SK-N-SH (cell line): Measurements from ENCODE around the gene DACT2. TPM values are rescaled to one million over a fixed set of nuclear protein-coding genes. Genes with fewer than 3 reads are reported as not detected.

ENCODE experiments used
- CTCF ChIA-PET: fragments of 300-600, 350-600 bp; formaldehyde crosslinking; extraction: SDS; loops from one replicate; lab custom pipeline; 2021; lab: Yijun Ruan, JAX
- POLR2A ChIA-PET: fragments of 350-600 bp; sonication (Branson Sonifier 250); formaldehyde crosslinking; extraction: SDS; loops from one replicate; lab custom pipeline; 2020; ENCODE audit warnings: antibody characterized with exemption, inconsistent platforms; lab: Yijun Ruan, JAX
- DNase-seq: peaks from one replicate; pipeline ENCODE4 v3.0.0; 2012
- H2AFZ ChIP-seq: fragments of 200-600 bp; sonication (generic); 2 replicates; pipeline ENCODE4 v1.8.1; 2016; ENCODE audit warnings: antibody characterized with exemption, mild to moderate bottlenecking, low read depth
- H3F3A ChIP-seq: fragments of 200-600 bp; sonication (generic); replicated peaks from 2 replicates; pipeline ENCODE3; 2016; ENCODE audit warnings: antibody characterized with exemption, mild to moderate bottlenecking; ENCODE audit not compliant: insufficient read depth
- H3K27ac ChIP-seq, 2 experiments: fragments of 200-500 bp in 1 of 2; fragments of 200-600 bp in 1 of 2; sonication (Bioruptor generic) in 1 of 2; sonication (generic), shearing (Covaris generic) in 1 of 2; 2 replicates each; pipeline versions ENCODE4 v1.5.1 to v1.6.1; 2014 to 2016; ENCODE audit warnings: low read depth in 2 of 2, inconsistent platforms in 1 of 2, low read length in 1 of 2, mild to moderate bottlenecking in 1 of 2, mixed read lengths in 1 of 2
- H3K27me3 ChIP-seq: fragments of 200-600 bp; sonication (generic), shearing (Covaris generic); 2 replicates; pipeline ENCODE4 v1.6.1; 2016; ENCODE audit warnings: mixed run types; ENCODE audit not compliant: insufficient read depth
- H3K36me3 ChIP-seq, 2 experiments: fragments of 200-500 bp in 1 of 2; fragments of 200-600 bp in 1 of 2; sonication (Bioruptor generic) in 1 of 2; sonication (generic) in 1 of 2; replicated peaks in 1 of 2; 2 replicates each; pipeline versions ENCODE3 to v1.5.1; 2014 to 2016; ENCODE audit warnings: low read length in 1 of 2, mild to moderate bottlenecking in 1 of 2; ENCODE audit not compliant: insufficient read depth in 2 of 2, control insufficient read depth in 1 of 2
- H3K4me1 ChIP-seq, 2 experiments: fragments of 200-500 bp in 1 of 2; fragments of 200-600 bp in 1 of 2; sonication (Bioruptor generic) in 1 of 2; sonication (generic), shearing (Covaris generic) in 1 of 2; 2 replicates each; pipeline versions ENCODE4 v1.5.1 to v1.6.1; 2014 to 2016; ENCODE audit warnings: low read depth in 1 of 2, low read length in 1 of 2, mixed run types in 1 of 2; ENCODE audit not compliant: insufficient read depth in 2 of 2, control insufficient read depth in 1 of 2
- H3K4me2 ChIP-seq: fragments of 200-600 bp; sonication (generic), shearing (Covaris generic); 2 replicates; pipeline ENCODE4 v1.6.1; 2017; ENCODE audit warnings: mixed run types
- H3K4me3 ChIP-seq, 2 experiments: fragments of 200-500 bp in 1 of 2; fragments of 200-600 bp in 1 of 2; sonication (Bioruptor generic) in 1 of 2; sonication (generic), shearing (Covaris generic) in 1 of 2; 2 replicates each; pipeline versions ENCODE4 v1.5.1 to v1.8.1; 2014 to 2016; ENCODE audit warnings: low read depth in 2 of 2, inconsistent platforms in 1 of 2, low read length in 1 of 2, mild to moderate bottlenecking in 1 of 2, mixed read lengths in 1 of 2, moderate library complexity in 1 of 2
- H3K79me2 ChIP-seq: fragments of 200-600 bp; sonication (generic); 2 replicates; pipeline ENCODE4 v1.8.1; 2017; ENCODE audit warnings: mild to moderate bottlenecking; ENCODE audit not compliant: insufficient read depth
- H3K9ac ChIP-seq: fragments of 200-600 bp; sonication (generic); 2 replicates; pipeline ENCODE4 v1.6.1; 2017; ENCODE audit warnings: mixed run types
- H3K9me2 ChIP-seq: fragments of 200-600 bp; sonication (generic); 2 replicates; pipeline ENCODE4 v1.6.1; 2017; ENCODE audit warnings: mixed run types
- H3K9me3 ChIP-seq: fragments of 200-600 bp; sonication (generic); 2 replicates; pipeline ENCODE4 v1.6.1; 2017; ENCODE audit warnings: mixed run types, mild to moderate bottlenecking, moderate library complexity
- H4K20me1 ChIP-seq: fragments of 200-600 bp; sonication (generic); 2 replicates; pipeline ENCODE4 v1.6.1; 2017; ENCODE audit warnings: mild to moderate bottlenecking, mixed run types; ENCODE audit not compliant: insufficient read depth
- CHD2 ChIP-seq: fragments of 150-350 bp; IDR thresholded peaks from 2 replicates; pipeline ENCODE4 v1.6.1; 2018; ENCODE audit warnings: low read length; ENCODE audit not compliant: partially characterized antibody
- GABPA ChIP-seq: IDR thresholded peaks from 2 replicates; pipeline ENCODE4 v1.4.0; 2012; ENCODE audit warnings: low read depth, mild to moderate bottlenecking
- GATA2 ChIP-seq: sonication (generic); formaldehyde crosslinking; IDR thresholded peaks from 2 replicates; pipeline ENCODE4 v1.5.0; 2020; ENCODE audit warnings: mild to moderate bottlenecking, missing genetic modification reagents
- MEF2A ChIP-seq: IDR thresholded peaks from 2 replicates; pipeline ENCODE4 v1.4.0; 2012; ENCODE audit warnings: low read depth, borderline replicate concordance
- NFIC ChIP-seq: IDR thresholded peaks from 2 replicates; pipeline ENCODE4 v1.4.0; 2012; ENCODE audit warnings: borderline replicate concordance
- POLR2AphosphoS5 ChIP-seq: IDR thresholded peaks from 2 replicates; pipeline ENCODE4 v1.6.1; 2012; ENCODE audit warnings: low read depth, low read length
- RAD21 ChIP-seq: IDR thresholded peaks from 2 replicates; pipeline ENCODE4 v1.6.1; 2012; ENCODE audit warnings: mild to moderate bottlenecking, low read length
- RCOR1 ChIP-seq: fragments of 150-350 bp; IDR thresholded peaks from 2 replicates; pipeline ENCODE4 v1.6.1; 2017; ENCODE audit warnings: antibody characterized with exemption, low read length
- REST ChIP-seq: IDR thresholded peaks from 2 replicates; pipeline ENCODE4 v1.6.1; 2012; ENCODE audit warnings: mild to moderate bottlenecking, low read depth, low read length, moderate library complexity
- RFX5 ChIP-seq: IDR thresholded peaks from 2 replicates; pipeline ENCODE4 v1.6.1; 2012; ENCODE audit warnings: mild to moderate bottlenecking, improper control_type of control experiment, low read length
- RXRA ChIP-seq: IDR thresholded peaks from 2 replicates; pipeline ENCODE4 v1.4.0; 2012; ENCODE audit warnings: low read depth, mild to moderate bottlenecking, borderline replicate concordance
- SIN3A ChIP-seq: IDR thresholded peaks from 2 replicates; pipeline ENCODE4 v1.6.1; 2012; ENCODE audit warnings: low read depth, mild to moderate bottlenecking, low read length, moderate library complexity, borderline replicate concordance
- TAF1 ChIP-seq: IDR thresholded peaks from 2 replicates; pipeline ENCODE4 v1.6.1; 2012; ENCODE audit warnings: low read depth, mild to moderate bottlenecking, low read length, moderate library complexity, borderline replicate concordance
- WGBS: methylation state at CpG from one replicate; pipeline ENCODE4 v1.1.6; 2017; ENCODE audit warnings: low lambda C conversion rate; 5-methylcytosine and 5-hydroxymethylcytosine counted together
- polyA plus RNA-seq, 3 experiments: library from polyadenylated mRNA; depleted of rRNA; stranded (reverse); fragments of >200 nt; gene quantifications; 2 replicates each; pipeline ENCODE4 v1.2.3, GENCODE V29; 2012
- TF ChIP-seq, protein P1 (sequence below): IDR thresholded peaks from 2 replicates; pipeline ENCODE4 v1.4.0; 2012; ENCODE audit warnings: low read depth, borderline replicate concordance
- TF ChIP-seq, protein P2 (sequence below): fragments of 200-600 bp; sonication (generic); IDR thresholded peaks from 2 replicates; pipeline ENCODE4 v1.6.1; 2017; ENCODE audit warnings: antibody characterized with exemption, mild to moderate bottlenecking, moderate library complexity
- TF ChIP-seq, protein P3 (sequence below): IDR thresholded peaks from 2 replicates; pipeline ENCODE4; 2012
- TF ChIP-seq, protein P4 (sequence below): IDR thresholded peaks from 2 replicates; pipeline ENCODE4 v1.4.0; 2012; ENCODE audit warnings: low read depth

Gene DACT2
- polyA plus RNA-seq, 1 of the 3 experiments (the other 2 are of a cell fraction) = not detected

- Histone ChIP-seq H3K27ac (no peak overlapping the region), H2AFZ (no peak overlapping the region), H3K9ac (no peak overlapping the region), H3K4me2 (no peak overlapping the region), H3K27me3 (no peaks in the 10 kb centered on the region), H3K79me2 (no peaks in the 10 kb centered on the region), H3K9me3 (no peaks in the 10 kb centered on the region), H4K20me1 (no peaks in the 10 kb centered on the region), H3F3A (no peaks in the 10 kb centered on the region), H3K4me1 (no peaks in the 10 kb centered on the region; a peak in 1 of 4 replicates), H3K36me3 (no peaks in the 10 kb centered on the region), H3K4me3 (no peak overlapping the region), H3K9me2 (no peaks in the 10 kb centered on the region)
- POLR2A ChIA-PET = no interaction called here
- 55% methylated on average over 8 of the region's 21 CpGs for WGBS
- CTCF ChIA-PET = interaction anchor here (0.6 to 0.7 kb wide), 2 partner anchors 11 to 748 kb away, joined by 3 to 4 read pairs; no protein-coding TSS in a partner anchor
- TF ChIP-seq, protein P1, sequence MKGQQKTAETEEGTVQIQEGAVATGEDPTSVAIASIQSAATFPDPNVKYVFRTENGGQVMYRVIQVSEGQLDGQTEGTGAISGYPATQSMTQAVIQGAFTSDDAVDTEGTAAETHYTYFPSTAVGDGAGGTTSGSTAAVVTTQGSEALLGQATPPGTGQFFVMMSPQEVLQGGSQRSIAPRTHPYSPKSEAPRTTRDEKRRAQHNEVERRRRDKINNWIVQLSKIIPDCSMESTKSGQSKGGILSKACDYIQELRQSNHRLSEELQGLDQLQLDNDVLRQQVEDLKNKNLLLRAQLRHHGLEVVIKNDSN = no peak
- TF ChIP-seq CHD2 = no peak
- DNase-seq = no peak
Observed at GRCh38 chr6:168279403-168279935, 40.1 kb downstream of the DACT2 start.

- H2AFZ ChIP-seq = no peak overlapping the region
- no peak overlapping the region for H3K4me3 ChIP-seq
- no peaks in the 10 kb centered on the region for H3K9me3 ChIP-seq
- CTCF ChIA-PET = interaction anchor here (0.7 kb wide), 1 partner anchor 12 kb away, joined by 4 read pairs; no protein-coding TSS in a partner anchor
- TF ChIP-seq TAF1 (no peak), RXRA (no peak), POLR2AphosphoS5 (no peak), NFIC (no peak), MEF2A (no peak), RFX5 (no peak), SIN3A (no peak), RCOR1 (no peak), GATA2 (CRISPR knock-in tag) (no peak), RAD21 (no peak), REST (no peak), GABPA (no peak)
- TF ChIP-seq, protein P1 = no peak
- TF ChIP-seq, protein P2, sequence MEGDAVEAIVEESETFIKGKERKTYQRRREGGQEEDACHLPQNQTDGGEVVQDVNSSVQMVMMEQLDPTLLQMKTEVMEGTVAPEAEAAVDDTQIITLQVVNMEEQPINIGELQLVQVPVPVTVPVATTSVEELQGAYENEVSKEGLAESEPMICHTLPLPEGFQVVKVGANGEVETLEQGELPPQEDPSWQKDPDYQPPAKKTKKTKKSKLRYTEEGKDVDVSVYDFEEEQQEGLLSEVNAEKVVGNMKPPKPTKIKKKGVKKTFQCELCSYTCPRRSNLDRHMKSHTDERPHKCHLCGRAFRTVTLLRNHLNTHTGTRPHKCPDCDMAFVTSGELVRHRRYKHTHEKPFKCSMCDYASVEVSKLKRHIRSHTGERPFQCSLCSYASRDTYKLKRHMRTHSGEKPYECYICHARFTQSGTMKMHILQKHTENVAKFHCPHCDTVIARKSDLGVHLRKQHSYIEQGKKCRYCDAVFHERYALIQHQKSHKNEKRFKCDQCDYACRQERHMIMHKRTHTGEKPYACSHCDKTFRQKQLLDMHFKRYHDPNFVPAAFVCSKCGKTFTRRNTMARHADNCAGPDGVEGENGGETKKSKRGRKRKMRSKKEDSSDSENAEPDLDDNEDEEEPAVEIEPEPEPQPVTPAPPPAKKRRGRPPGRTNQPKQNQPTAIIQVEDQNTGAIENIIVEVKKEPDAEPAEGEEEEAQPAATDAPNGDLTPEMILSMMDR = no peak
- TF ChIP-seq, protein P3, sequence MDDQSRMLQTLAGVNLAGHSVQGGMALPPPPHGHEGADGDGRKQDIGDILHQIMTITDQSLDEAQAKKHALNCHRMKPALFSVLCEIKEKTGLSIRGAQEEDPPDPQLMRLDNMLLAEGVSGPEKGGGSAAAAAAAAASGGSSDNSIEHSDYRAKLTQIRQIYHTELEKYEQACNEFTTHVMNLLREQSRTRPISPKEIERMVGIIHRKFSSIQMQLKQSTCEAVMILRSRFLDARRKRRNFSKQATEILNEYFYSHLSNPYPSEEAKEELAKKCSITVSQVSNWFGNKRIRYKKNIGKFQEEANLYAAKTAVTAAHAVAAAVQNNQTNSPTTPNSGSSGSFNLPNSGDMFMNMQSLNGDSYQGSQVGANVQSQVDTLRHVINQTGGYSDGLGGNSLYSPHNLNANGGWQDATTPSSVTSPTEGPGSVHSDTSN = no peak
- TF ChIP-seq, protein P4, sequence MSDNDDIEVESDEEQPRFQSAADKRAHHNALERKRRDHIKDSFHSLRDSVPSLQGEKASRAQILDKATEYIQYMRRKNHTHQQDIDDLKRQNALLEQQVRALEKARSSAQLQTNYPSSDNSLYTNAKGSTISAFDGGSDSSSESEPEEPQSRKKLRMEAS = no peak
- TF ChIP-seq, all 33 proteins: peak for 0
- Histone ChIP-seq H3K9me2 (no peaks in the 10 kb centered on the region), H3F3A (no peaks in the 10 kb centered on the region), H3K4me2 (no peak overlapping the region), H3K27ac (no peak overlapping the region), H4K20me1 (no peaks in the 10 kb centered on the region), H3K4me1 (no peaks in the 10 kb centered on the region; a peak in 1 of 4 replicates), H3K36me3 (no peaks in the 10 kb centered on the region), H3K27me3 (no peaks in the 10 kb centered on the region), H3K9ac (no peak overlapping the region), H3K79me2 (no peaks in the 10 kb centered on the region)
- 63% methylated on average over 9 of the region's 15 CpGs for WGBS
- DNase-seq = no peak
- POLR2A ChIA-PET = no interaction called here
Observed at GRCh38 chr6:168278904-168279303, 40.7 kb downstream of the DACT2 start.
